DOHH2 (cell line): ENCODE results near the gene BEND3.

Experiments used
- H3F3A ChIP-seq: fragments of 200-600 bp; sonication (generic), shearing (Covaris generic); 2 replicates; pipeline ENCODE4 v1.6.0; 2016; ENCODE audit warnings: antibody characterized with exemption, mild to moderate bottlenecking; ENCODE audit not compliant: control insufficient read depth, insufficient read depth
- H3K27ac ChIP-seq: fragments of 200-600 bp; sonication (generic); 2 replicates; pipeline ENCODE4 v1.5.1; 2014; ENCODE audit warnings: low read depth, mild to moderate bottlenecking, low read length, moderate library complexity
- H3K27me3 ChIP-seq: fragments of 200-600 bp; sonication (generic); 2 replicates; pipeline ENCODE4 v1.6.1; 2014; ENCODE audit warnings: mild to moderate bottlenecking, low read length, mixed read lengths; ENCODE audit not compliant: control insufficient read depth
- H3K36me3 ChIP-seq: fragments of 200-600 bp; sonication (generic); 2 replicates; pipeline ENCODE4 v1.6.1; 2014; ENCODE audit warnings: mild to moderate bottlenecking, low read length, moderate library complexity, mixed read lengths; ENCODE audit not compliant: control insufficient read depth
- H3K4me1 ChIP-seq: fragments of 200-600 bp; sonication (generic); 2 replicates; pipeline ENCODE4 v1.6.1; 2014; ENCODE audit warnings: mild to moderate bottlenecking, low read length, mixed read lengths; ENCODE audit not compliant: control insufficient read depth
- H3K4me2 ChIP-seq: fragments of 200-600 bp; sonication (generic); 2 replicates; pipeline ENCODE4 v1.6.0; 2014; ENCODE audit warnings: mild to moderate bottlenecking, low read length, moderate library complexity
- H3K4me3 ChIP-seq: fragments of 200-600 bp; sonication (generic); 2 replicates; pipeline ENCODE4 v1.5.1; 2014; ENCODE audit warnings: mild to moderate bottlenecking, low read length, mixed read lengths
- H3K79me2 ChIP-seq: fragments of 200-600 bp; sonication (generic); 2 replicates; pipeline ENCODE4 v1.6.1; 2014; ENCODE audit warnings: mild to moderate bottlenecking, low read length, mixed read lengths; ENCODE audit not compliant: control insufficient read depth
- H3K9me2 ChIP-seq: fragments of 200-600 bp; sonication (generic); replicated peaks from 2 replicates; pipeline ENCODE4 v1.6.1; 2014; ENCODE audit warnings: mild to moderate bottlenecking, low read length, mixed read lengths; ENCODE audit not compliant: control insufficient read depth
- H3K9me3 ChIP-seq: fragments of 200-600 bp; sonication (generic); 2 replicates; pipeline ENCODE4 v1.6.1; 2014; ENCODE audit warnings: antibody characterized with exemption, low read length, mixed read lengths; ENCODE audit not compliant: control insufficient read depth, insufficient read depth
- H4K20me1 ChIP-seq: fragments of 200-600 bp; sonication (generic); 2 replicates; pipeline ENCODE4 v1.6.0; 2014; ENCODE audit warnings: low read depth, mild to moderate bottlenecking, antibody characterized with exemption, low read length, moderate library complexity; ENCODE audit not compliant: control insufficient read depth, insufficient read depth
- CTCF ChIP-seq: fragments of 200-600 bp; sonication (generic); IDR thresholded peaks from one replicate; pipeline ENCODE4 v1.5.1; 2014; ENCODE audit warnings: antibody characterized with exemption, mild to moderate bottlenecking, low read depth, low read length; ENCODE audit not compliant: poor library complexity, severe bottlenecking
- EZH2phosphoT487 ChIP-seq: fragments of 200-600 bp; sonication (generic); IDR thresholded peaks from 2 replicates; pipeline ENCODE4 v1.6.1; 2017; ENCODE audit warnings: borderline replicate concordance, mild to moderate bottlenecking, antibody characterized with exemption, low read length, moderate library complexity, mixed read lengths

The BEND3 gene

GRCh38 chr6:107122748-107123147 is 7.4 kb upstream of the BEND3 start:
- Histone ChIP-seq H3K27me3 (no peaks in the 10 kb centered on the region), H3K4me2 (peak overlapping the region; percentile 43), H3K4me1 (peaks cover 73% of the 10 kb centered on the region), H3F3A (peaks cover 20% of the 10 kb centered on the region), H4K20me1 (no peaks in the 10 kb centered on the region), H3K79me2 (no peaks in the 10 kb centered on the region), H3K36me3 (no peaks in the 10 kb centered on the region), H3K9me3 (no peaks in the 10 kb centered on the region), H3K27ac (peak overlapping the region; percentile 37), H3K9me2 (no peaks in the 10 kb centered on the region), H3K4me3 (peak overlapping the region; percentile 11)
- TF ChIP-seq EZH2phosphoT487 (no peak), CTCF (no peak)

- H3K27ac ChIP-seq: no peak overlapping the region
- no peaks in the 10 kb centered on the region for H3K36me3 ChIP-seq
- H3K4me3 ChIP-seq: no peak overlapping the region
- no peaks in the 10 kb centered on the region for H3K79me2 ChIP-seq
- no peaks in the 10 kb centered on the region for H3K9me2 ChIP-seq
- H3K27me3 ChIP-seq: no peaks in the 10 kb centered on the region
- no peak for TF ChIP-seq EZH2phosphoT487
- no peak for TF ChIP-seq CTCF
- peaks cover 81% of the 10 kb centered on the region for H3K4me1 ChIP-seq
- H3K4me2 ChIP-seq: peak overlapping the region; percentile 7
- H3K9me3 ChIP-seq: no peaks in the 10 kb centered on the region
- no peaks in the 10 kb centered on the region for H4K20me1 ChIP-seq
- peaks cover 27% of the 10 kb centered on the region for H3F3A ChIP-seq
Observed at GRCh38 chr6:107121964-107122495, 6.7 kb upstream of the BEND3 start.

- Histone ChIP-seq H3F3A (peaks cover 34% of the 10 kb centered on the region), H3K9me3 (no peaks in the 10 kb centered on the region), H3K27me3 (no peaks in the 10 kb centered on the region), H3K36me3 (no peaks in the 10 kb centered on the region), H3K4me2 (no peak overlapping the region), H3K4me3 (no peak overlapping the region), H3K27ac (no peak overlapping the region), H3K4me1 (peaks cover 88% of the 10 kb centered on the region), H4K20me1 (no peaks in the 10 kb centered on the region), H3K79me2 (no peaks in the 10 kb centered on the region), H3K9me2 (no peaks in the 10 kb centered on the region)
- TF ChIP-seq EZH2phosphoT487 (no peak), CTCF (no peak)
Observed at GRCh38 chr6:107121266-107121665, 6.0 kb upstream of the BEND3 start.
